Measurements from ENCODE around the gene RBM19.
A peak's percentile ranks its signal among the peaks of the same experiment; 100 is the strongest.

RBM19 gene

DNA sequence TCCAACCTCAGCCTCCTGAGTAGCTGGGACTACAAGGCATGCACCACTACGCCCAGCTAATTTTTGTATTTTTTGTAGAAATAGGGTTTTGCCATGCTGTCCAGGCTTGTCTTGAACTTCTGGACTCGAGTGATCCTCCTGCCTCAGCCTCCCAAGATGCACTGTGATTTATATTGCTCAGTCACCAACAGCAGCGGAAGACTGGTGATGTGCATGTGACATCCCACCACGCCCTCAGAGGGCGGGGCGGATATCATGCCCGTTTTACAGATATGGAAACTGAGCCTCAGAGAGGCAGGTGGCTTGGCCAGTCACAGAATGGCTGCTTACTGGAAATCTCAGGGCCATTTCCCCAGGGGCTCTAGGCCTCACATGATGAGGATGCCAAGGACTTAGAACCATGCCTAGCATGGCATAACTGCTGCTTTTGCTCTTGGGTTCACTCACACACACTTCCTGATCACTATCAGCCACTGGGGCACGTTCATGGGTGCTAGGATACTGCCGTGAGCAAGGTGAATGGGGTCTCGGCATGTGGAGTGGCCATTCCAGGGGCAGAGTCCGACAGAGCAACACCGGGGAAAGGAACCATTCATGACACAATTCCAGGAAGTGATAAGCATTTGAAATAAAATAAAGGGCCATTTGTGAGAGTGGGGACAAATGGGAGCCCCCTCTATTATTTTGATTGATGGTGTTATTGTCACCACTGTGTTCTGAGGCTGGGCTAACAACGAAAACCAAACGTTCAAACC, 31.9 kb downstream of the RBM19 start:
- Histone ChIP-seq H3K4me1 (ENCODE audit: insufficient read depth, low read length) (peaks cover 26% of the 10 kb centered on the region; the same call in 1 of the 2 replicates), H3K36me3 (ENCODE audit: insufficient read depth, low read depth, low read length) (peaks cover 66% of the 10 kb centered on the region), H3K9me3 (ENCODE audit: insufficient read depth, low read depth, low read length) (no peaks in the 10 kb centered on the region), H3K4me3 (ENCODE audit: low read length) (no peak overlapping the region), H3K27me3 (ENCODE audit: insufficient read depth, low read length) (no peaks in the 10 kb centered on the region), H3K27ac (ENCODE audit: low read length) (no peak overlapping the region), H3K9ac (ENCODE audit: low read depth, low read length) (no peak overlapping the region; the same call in 1 of the 2 replicates)

DNA sequence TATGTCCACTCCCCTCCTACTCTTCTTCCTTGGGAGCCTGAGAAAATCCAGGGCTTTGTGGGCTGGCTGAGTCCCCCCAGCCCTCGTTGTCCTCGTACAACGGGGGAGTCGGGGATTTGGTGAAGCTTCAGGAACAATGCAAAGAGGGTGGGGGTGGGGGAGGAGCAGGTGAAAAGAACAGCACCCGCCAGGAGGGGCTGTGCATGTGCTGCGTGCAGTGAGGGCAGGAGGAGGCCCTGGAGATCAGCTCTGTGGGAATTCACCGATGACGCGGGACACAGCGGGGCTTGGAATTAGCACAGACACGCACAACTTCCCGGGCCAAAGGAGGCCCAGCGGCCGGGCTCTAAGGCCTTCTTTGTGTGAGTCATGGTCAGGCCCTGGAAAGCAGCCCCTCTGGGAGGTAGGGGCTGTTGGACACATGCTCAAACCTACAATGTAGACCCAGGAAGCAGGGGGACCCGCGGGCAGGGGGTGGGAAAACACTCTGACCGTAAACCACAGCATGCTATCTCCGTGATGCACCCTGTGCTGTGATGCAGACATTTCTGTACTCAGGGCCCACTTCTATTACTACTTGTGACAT, 32.8 kb downstream of the RBM19 start:
- Histone ChIP-seq H3K36me3 (ENCODE audit: insufficient read depth, low read depth, low read length) (peaks cover 56% of the 10 kb centered on the region), H3K4me1 (ENCODE audit: insufficient read depth, low read length) (peaks cover 34% of the 10 kb centered on the region; the same call in 1 of the 2 replicates)

DNA sequence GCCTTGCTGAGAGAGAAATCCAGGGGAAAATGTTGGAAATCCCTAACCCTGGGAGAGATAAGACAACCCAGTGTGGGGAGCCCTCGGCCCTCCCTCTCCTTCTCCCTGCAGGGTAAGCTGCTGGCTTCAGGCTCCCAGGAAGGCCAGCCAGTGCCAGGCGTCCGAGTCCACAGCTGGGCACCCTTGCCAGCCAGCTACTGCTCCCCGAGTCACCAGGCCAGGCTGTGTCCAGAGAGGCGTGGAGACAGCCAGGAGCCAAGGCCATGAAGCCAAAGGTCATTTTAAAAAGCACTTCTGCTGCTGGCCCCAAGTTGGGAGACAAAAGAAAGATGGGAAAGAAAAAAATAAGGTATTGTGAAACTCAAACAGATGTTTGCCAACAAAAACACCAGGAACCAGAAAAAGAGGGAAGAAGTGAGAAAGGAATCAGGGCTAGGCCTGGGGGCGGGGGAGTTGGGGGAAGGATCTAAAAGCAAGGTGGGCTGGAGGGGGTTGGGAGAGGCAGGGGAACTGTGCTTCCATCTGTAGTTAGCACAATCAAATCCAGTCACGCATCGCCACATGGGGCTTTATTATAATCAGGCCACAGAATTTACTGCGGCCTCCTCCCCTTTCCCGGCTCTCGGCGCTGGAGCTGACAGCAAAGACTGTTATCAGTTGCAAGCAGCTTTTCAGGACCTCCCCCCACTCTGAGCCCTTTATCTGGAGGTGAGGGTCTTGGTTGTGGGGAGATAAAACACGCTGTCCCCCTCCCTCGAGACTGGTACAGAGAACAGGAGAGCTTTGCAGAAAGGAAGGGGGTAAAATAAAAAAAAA, 33.5 kb downstream of the RBM19 start:
- Histone ChIP-seq H3K9me3 (ENCODE audit: insufficient read depth, low read depth, low read length) (no peaks in the 10 kb centered on the region), H3K27me3 (ENCODE audit: insufficient read depth, low read length) (no peaks in the 10 kb centered on the region), H3K4me1 (ENCODE audit: insufficient read depth, low read length) (peaks cover 34% of the 10 kb centered on the region; the same call in 1 of the 2 replicates), H3K27ac (ENCODE audit: low read length) (peak overlapping the region; percentile 25), H3K9ac (ENCODE audit: low read depth, low read length) (peak overlapping the region; percentile 75; the same call in 1 of the 2 replicates), H3K36me3 (ENCODE audit: insufficient read depth, low read depth, low read length) (peaks cover 49% of the 10 kb centered on the region), H3K4me3 (ENCODE audit: low read length) (peak overlapping the region; percentile 24; the same call in 1 of the 2 replicates)

More for the DNA sequence above, 32.8 kb downstream of the RBM19 start:
- Histone ChIP-seq H3K27me3 (ENCODE audit: insufficient read depth, low read length) (no peaks in the 10 kb centered on the region), H3K4me3 (ENCODE audit: low read length) (peak overlapping the region; percentile 24; the same call in 1 of the 2 replicates), H3K9me3 (ENCODE audit: insufficient read depth, low read depth, low read length) (no peaks in the 10 kb centered on the region), H3K27ac (ENCODE audit: low read length) (peak overlapping the region; percentile 25), H3K9ac (ENCODE audit: low read depth, low read length) (peak overlapping the region; percentile 75; the same call in 1 of the 2 replicates)

DNA sequence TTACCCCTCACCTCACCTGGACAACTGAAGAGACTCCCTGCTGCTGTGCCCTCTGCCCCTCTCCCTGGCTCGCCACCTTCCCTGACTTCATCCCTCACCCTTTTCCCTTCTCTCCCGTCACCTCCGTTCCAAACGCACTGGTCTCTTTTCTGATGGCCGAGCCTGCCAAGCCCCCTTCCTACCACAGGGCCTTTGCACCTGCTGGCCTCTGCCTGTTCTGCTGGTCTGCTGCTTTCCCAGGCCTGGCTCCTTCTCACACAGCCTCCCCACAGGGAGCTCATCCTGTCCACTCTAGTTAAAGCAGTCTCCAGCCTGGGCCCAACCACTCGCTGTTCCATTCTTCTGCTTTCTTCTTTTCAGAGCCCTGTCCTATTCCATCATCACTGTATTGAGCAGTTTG, 34.6 kb downstream of the RBM19 start:
- Histone ChIP-seq H3K27ac (ENCODE audit: low read length) (no peak overlapping the region), H3K36me3 (ENCODE audit: insufficient read depth, low read depth, low read length) (peaks cover 47% of the 10 kb centered on the region), H3K9ac (ENCODE audit: low read depth, low read length) (no peak overlapping the region; the same call in 1 of the 2 replicates), H3K4me1 (ENCODE audit: insufficient read depth, low read length) (peaks cover 34% of the 10 kb centered on the region; the same call in 1 of the 2 replicates), H3K4me3 (ENCODE audit: low read length) (no peak overlapping the region), H3K27me3 (ENCODE audit: insufficient read depth, low read length) (no peaks in the 10 kb centered on the region), H3K9me3 (ENCODE audit: insufficient read depth, low read depth, low read length) (no peaks in the 10 kb centered on the region)

DNA sequence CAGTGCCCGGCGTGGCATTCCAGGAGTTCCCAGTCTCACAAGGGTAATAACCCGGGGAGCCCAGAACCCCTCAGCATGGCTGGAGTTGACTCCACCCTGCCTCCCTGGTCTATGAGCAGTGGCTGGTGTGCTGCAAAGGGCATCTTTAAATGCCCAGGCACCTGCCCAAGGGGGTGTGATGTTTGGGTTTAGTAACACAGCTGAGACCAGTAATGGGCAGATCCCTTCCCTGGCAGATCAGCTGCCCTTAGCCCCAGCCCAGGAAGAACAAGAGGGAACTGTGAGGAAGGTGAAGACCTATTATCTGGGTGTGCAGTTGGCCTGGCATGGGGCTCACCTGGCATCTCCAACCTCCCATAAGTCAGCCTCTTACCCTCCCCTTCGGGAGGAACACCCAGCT, 35.9 kb downstream of the RBM19 start:
- H3K4me1 ChIP-seq (ENCODE audit: insufficient read depth, low read length), result peaks cover 34% of the 10 kb centered on the region; the same call in 1 of the 2 replicates
- H3K36me3 ChIP-seq (ENCODE audit: insufficient read depth, low read depth, low read length), result peaks cover 52% of the 10 kb centered on the region
- no peaks in the 10 kb centered on the region for H3K27me3 ChIP-seq (ENCODE audit: insufficient read depth, low read length)
- H3K4me3 ChIP-seq (ENCODE audit: low read length), result no peak overlapping the region
- no peak overlapping the region for H3K9ac ChIP-seq (ENCODE audit: low read depth, low read length)
- H3K27ac ChIP-seq (ENCODE audit: low read length), result no peak overlapping the region
- H3K9me3 ChIP-seq (ENCODE audit: insufficient read depth, low read depth, low read length), result no peaks in the 10 kb centered on the region

DNA sequence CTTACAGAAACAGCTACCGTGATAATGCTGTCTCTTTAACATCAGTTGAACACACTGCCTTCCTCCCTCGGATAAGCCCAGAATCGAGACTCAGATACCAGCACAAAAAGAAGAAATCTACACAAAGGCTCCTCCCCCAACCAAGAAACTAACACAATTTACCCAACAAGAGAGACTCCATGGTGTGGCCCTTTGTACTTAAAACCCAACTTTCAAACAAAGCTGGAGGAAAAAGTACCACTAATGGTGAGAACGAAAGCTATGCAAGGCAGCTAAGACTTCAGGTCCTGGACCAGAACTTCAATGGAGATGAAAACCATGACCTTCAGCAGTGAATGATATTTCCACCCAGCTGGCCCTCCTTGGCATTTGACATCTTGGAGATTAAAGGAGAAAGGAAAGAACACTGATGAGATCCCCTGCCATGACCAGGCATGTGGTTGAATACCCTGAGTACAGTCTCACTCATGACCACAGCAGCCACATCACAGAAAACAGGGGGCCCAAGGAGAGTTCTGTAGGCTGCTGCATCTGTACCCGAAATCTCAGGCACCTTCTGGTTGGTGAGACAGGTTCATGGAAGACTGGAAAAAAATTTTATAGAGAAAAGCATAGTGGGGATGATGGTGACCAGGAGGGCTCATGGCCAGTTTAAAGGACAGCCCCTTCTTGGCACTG, 36.7 kb downstream of the RBM19 start:
- H3K9ac ChIP-seq (ENCODE audit: low read depth, low read length), result peak overlapping the region; percentile 53; the same call in 1 of the 2 replicates
- no peaks in the 10 kb centered on the region for H3K27me3 ChIP-seq (ENCODE audit: insufficient read depth, low read length)
- no peak overlapping the region for H3K27ac ChIP-seq (ENCODE audit: low read length)
- H3K9me3 ChIP-seq (ENCODE audit: insufficient read depth, low read depth, low read length), result no peaks in the 10 kb centered on the region
- H3K4me1 ChIP-seq (ENCODE audit: insufficient read depth, low read length), result peaks cover 34% of the 10 kb centered on the region; the same call in 1 of the 2 replicates
- H3K36me3 ChIP-seq (ENCODE audit: insufficient read depth, low read depth, low read length), result peaks cover 52% of the 10 kb centered on the region
- peak overlapping the region; percentile 2; the same call in 1 of the 2 replicates for H3K4me3 ChIP-seq (ENCODE audit: low read length)

DNA sequence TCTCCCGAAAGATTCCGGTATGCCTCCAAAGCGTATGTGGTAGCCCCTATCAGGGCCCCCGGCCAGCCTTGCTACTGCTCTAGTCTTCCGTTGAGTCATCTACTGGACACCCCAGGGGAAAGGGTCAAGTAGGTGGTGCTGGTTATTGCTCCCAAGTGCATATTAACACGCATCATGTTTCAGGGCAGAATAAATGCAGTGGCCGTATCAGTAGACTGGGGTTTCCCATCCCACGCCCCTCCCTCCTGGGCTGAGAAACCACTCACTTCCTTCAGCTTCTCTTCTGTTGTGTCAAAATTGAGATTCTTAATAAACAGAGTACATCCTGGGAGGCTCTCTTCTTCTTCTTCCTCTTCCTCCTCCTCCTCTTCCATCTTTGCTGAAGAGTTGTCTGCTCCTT, 39.3 kb downstream of the RBM19 start:
- no peak overlapping the region for H3K4me3 ChIP-seq (ENCODE audit: low read length)
- no peak overlapping the region for H3K9ac ChIP-seq (ENCODE audit: low read depth, low read length)
- no peak overlapping the region for H3K27ac ChIP-seq (ENCODE audit: low read length)
- no peaks in the 10 kb centered on the region for H3K9me3 ChIP-seq (ENCODE audit: insufficient read depth, low read depth, low read length)
- no peaks in the 10 kb centered on the region for H3K27me3 ChIP-seq (ENCODE audit: insufficient read depth, low read length)
- H3K36me3 ChIP-seq (ENCODE audit: insufficient read depth, low read depth, low read length), result peaks cover 67% of the 10 kb centered on the region
- peaks cover 17% of the 10 kb centered on the region; the same call in 1 of the 2 replicates for H3K4me1 ChIP-seq (ENCODE audit: insufficient read depth, low read length)

DNA sequence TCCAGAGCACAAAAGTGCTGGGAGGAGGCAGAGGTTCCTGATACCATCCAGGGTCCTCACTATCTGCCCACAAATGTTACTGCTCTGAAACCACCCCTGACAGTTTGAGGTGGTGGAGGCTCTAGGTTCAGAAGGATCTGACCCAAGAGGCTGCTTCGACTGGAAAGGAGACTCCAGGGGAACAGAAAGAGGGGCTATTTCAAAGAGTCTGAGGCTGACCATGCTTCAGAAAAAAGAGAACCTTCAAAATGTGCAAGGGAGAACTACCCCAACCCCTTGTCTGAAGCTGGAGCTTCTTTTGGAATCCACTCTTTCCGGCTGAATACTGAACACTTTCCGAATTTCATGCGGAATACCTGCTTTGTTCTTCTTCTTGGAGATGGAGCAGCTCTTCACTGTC, 41.8 kb downstream of the RBM19 start:
- Histone ChIP-seq H3K4me1 (ENCODE audit: insufficient read depth, low read length) (peaks cover 9% of the 10 kb centered on the region; the same call in 1 of the 2 replicates), H3K9ac (ENCODE audit: low read depth, low read length) (no peak overlapping the region), H3K9me3 (ENCODE audit: insufficient read depth, low read depth, low read length) (no peaks in the 10 kb centered on the region), H3K36me3 (ENCODE audit: insufficient read depth, low read depth, low read length) (peaks cover 73% of the 10 kb centered on the region), H3K27ac (ENCODE audit: low read length) (no peak overlapping the region), H3K27me3 (ENCODE audit: insufficient read depth, low read length) (no peaks in the 10 kb centered on the region), H3K4me3 (ENCODE audit: low read length) (no peak overlapping the region)

DNA sequence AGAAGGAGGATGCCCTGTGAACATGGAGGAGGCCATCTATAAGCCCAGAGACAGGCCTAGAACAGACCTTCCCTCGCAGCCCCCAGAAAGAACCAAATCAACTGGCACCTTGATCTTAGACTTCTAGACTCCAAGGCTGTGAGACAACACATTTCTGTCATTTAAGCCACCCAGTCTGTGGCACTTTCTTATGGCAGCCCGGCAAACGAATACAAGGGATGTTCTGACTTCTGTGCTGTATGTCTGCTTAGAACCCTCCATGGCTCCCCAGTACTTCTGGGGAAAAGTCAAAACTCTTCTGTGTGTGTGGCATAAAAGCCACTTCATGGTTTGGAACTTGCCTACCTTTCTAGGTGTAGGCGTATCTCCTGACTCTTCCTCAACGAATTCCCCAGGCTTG, 42.9 kb downstream of the RBM19 start:
- Histone ChIP-seq H3K27me3 (ENCODE audit: insufficient read depth, low read length) (no peaks in the 10 kb centered on the region), H3K27ac (ENCODE audit: low read length) (no peak overlapping the region), H3K9ac (ENCODE audit: low read depth, low read length) (no peak overlapping the region), H3K4me3 (ENCODE audit: low read length) (no peak overlapping the region), H3K36me3 (ENCODE audit: insufficient read depth, low read depth, low read length) (peaks cover 81% of the 10 kb centered on the region), H3K9me3 (ENCODE audit: insufficient read depth, low read depth, low read length) (no peaks in the 10 kb centered on the region), H3K4me1 (ENCODE audit: insufficient read depth, low read length) (no peaks in the 10 kb centered on the region; the same call in 1 of the 2 replicates)

DNA sequence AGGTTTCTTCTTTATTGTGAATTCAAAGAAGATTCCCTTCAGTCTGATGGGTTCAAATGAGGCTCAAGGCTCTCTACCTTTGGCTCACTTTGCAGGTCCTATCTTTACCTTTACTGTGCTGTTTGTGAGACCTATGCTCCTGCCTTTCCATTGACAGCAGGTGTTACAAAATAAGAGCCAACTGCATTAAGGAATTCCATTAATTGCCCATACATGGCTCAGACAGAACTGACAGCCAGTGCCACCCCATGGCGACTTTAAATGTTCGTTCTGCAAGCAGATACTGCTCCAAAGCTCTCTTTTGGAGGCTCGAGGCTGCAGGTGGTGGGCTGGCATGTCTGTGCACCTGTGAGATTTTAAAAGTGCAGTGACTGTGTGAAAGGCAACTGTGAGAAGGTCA, 44.7 kb downstream of the RBM19 start:
- H3K9ac ChIP-seq (ENCODE audit: low read depth, low read length), result no peak overlapping the region
- H3K36me3 ChIP-seq (ENCODE audit: insufficient read depth, low read depth, low read length), result peaks cover 90% of the 10 kb centered on the region
- no peaks in the 10 kb centered on the region for H3K4me1 ChIP-seq (ENCODE audit: insufficient read depth, low read length)

DNA sequence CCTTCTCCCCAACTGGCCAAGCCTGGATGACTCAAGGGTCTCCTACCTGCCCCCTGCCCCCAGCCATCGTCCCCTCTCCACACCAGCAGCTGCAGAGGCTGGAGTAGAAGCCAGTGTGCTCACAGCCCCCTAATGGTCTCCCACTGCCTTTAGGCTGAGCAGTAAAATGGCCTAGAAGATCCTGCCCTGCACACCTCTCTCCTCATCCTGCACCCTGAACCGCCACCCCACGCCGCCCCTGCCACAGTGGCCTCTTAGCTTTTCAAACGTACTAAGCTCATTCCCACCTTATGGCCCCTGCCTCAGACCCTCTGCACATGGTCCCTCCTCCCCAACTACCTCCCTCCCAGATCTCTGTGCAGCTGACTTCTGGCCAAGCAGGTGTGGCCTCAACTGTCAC, 46.3 kb downstream of the RBM19 start:
- H3K9ac ChIP-seq (ENCODE audit: low read depth, low read length), result no peak overlapping the region
- no peaks in the 10 kb centered on the region for H3K4me1 ChIP-seq (ENCODE audit: insufficient read depth, low read length)
- no peaks in the 10 kb centered on the region for H3K9me3 ChIP-seq (ENCODE audit: insufficient read depth, low read depth, low read length)
- H3K36me3 ChIP-seq (ENCODE audit: insufficient read depth, low read depth, low read length), result peaks cover 88% of the 10 kb centered on the region
- H3K27ac ChIP-seq (ENCODE audit: low read length), result no peak overlapping the region
- H3K27me3 ChIP-seq (ENCODE audit: insufficient read depth, low read length), result no peaks in the 10 kb centered on the region
- H3K4me3 ChIP-seq (ENCODE audit: low read length), result no peak overlapping the region

More for the DNA sequence above, 44.7 kb downstream of the RBM19 start:
- Histone ChIP-seq H3K9me3 (ENCODE audit: insufficient read depth, low read depth, low read length) (no peaks in the 10 kb centered on the region), H3K4me3 (ENCODE audit: low read length) (no peak overlapping the region), H3K27ac (ENCODE audit: low read length) (no peak overlapping the region), H3K27me3 (ENCODE audit: insufficient read depth, low read length) (no peaks in the 10 kb centered on the region)
